HEK293 (cell line): ENCODE results near the gene COQ8B.

Experiments
- CTCF ChIA-PET: fragments of 350-600 bp; formaldehyde crosslinking; extraction: SDS; loops from one replicate; lab custom pipeline; 2021; ENCODE audit warnings: antibody characterized with exemption; lab: Yijun Ruan, JAX
- POLR2A ChIA-PET: fragments of 300-600 bp; formaldehyde crosslinking; extraction: SDS; loops from one replicate; lab custom pipeline; 2020; ENCODE audit warnings: antibody characterized with exemption, inconsistent platforms; lab: Yijun Ruan, JAX
- H3K27ac ChIP-seq: fragments of 200-500 bp; sonication (Bioruptor generic); 2 replicates; pipeline ENCODE4 v1.5.1; 2014; ENCODE audit warnings: low read depth, low read length, control low read depth, inconsistent platforms; ENCODE audit errors: extremely low read depth
- H3K36me3 ChIP-seq, 2 experiments: fragments of 200-500 bp in 1 of 2; sonication (Bioruptor generic) in 1 of 2; 1 replicate in 1 of 2; 2 replicates in 1 of 2; pipeline ENCODE4 v1.5.1; 2014 to 2017; ENCODE audit warnings: inconsistent platforms in 2 of 2, low read length in 2 of 2; ENCODE audit not compliant: control insufficient read depth in 2 of 2, insufficient read depth in 1 of 2
- H3K4me1 ChIP-seq: fragments of 200-500 bp; sonication (Bioruptor generic); 2 replicates; pipeline ENCODE4 v1.5.1; 2014; ENCODE audit warnings: mild to moderate bottlenecking, low read length, inconsistent platforms; ENCODE audit not compliant: control insufficient read depth, insufficient read depth
- H3K4me3 ChIP-seq: 2 replicates; pipeline ENCODE4 v1.5.1; 2011; ENCODE audit warnings: low read depth, mild to moderate bottlenecking, control low read depth, low read length, moderate library complexity
- H3K9me3 ChIP-seq: fragments of 200-500 bp; sonication (Bioruptor generic); 2 replicates; pipeline ENCODE4 v1.5.1; 2014; ENCODE audit warnings: low read depth, low read length, inconsistent platforms; ENCODE audit not compliant: control insufficient read depth, insufficient read depth
- BCL11A ChIP-seq: fragments of 450-650 bp; formaldehyde crosslinking; IDR thresholded peaks from 2 replicates; pipeline ENCODE4 v1.5.1; 2016; ENCODE audit warnings: low read depth, missing biosample characterization, missing genetic modification characterization
- BCL11B ChIP-seq: fragments of 450-650 bp; formaldehyde crosslinking; IDR thresholded peaks from 2 replicates; pipeline ENCODE4 v1.5.1; 2016; ENCODE audit warnings: low read depth, missing biosample characterization, missing genetic modification characterization
- GLIS2 ChIP-seq: fragments of 450-650 bp; formaldehyde crosslinking; IDR thresholded peaks from 2 replicates; pipeline ENCODE4 v1.5.1; 2016; ENCODE audit warnings: missing biosample characterization, missing genetic modification characterization
- OSR2 ChIP-seq: fragments of 450-650 bp; formaldehyde crosslinking; IDR thresholded peaks from 2 replicates; pipeline ENCODE4 v1.5.1; 2016; ENCODE audit warnings: missing biosample characterization, missing genetic modification characterization
- SETDB1 ChIP-seq: IDR thresholded peaks from one replicate; pipeline ENCODE4 v1.6.1; 2017; ENCODE audit warnings: mild to moderate bottlenecking, low read length, moderate library complexity, mixed read lengths; ENCODE audit not compliant: insufficient read length
- ZNF23 ChIP-seq: fragments of 450-650 bp; formaldehyde crosslinking; IDR thresholded peaks from 2 replicates; pipeline ENCODE4 v1.5.1; 2016; ENCODE audit warnings: missing biosample characterization, missing genetic modification characterization, borderline replicate concordance
- ZNF335 ChIP-seq: fragments of 450-650 bp; formaldehyde crosslinking; conservative IDR thresholded peaks from 2 replicates; pipeline ENCODE4 v1.5.1; 2016; ENCODE audit warnings: missing biosample characterization, missing genetic modification characterization
- ZNF433 ChIP-seq: fragments of 450-650 bp; formaldehyde crosslinking; IDR thresholded peaks from 2 replicates; pipeline ENCODE4 v1.5.1; 2016; ENCODE audit warnings: missing biosample characterization, missing genetic modification characterization, low read depth
- ZNF473 ChIP-seq: fragments of 450-650 bp; formaldehyde crosslinking; IDR thresholded peaks from 2 replicates; pipeline ENCODE4 v1.5.1; 2017; ENCODE audit warnings: missing biosample characterization, missing genetic modification characterization
- ZNF501 ChIP-seq: fragments of 450-650 bp; formaldehyde crosslinking; IDR thresholded peaks from 2 replicates; pipeline ENCODE4 v1.5.1; 2016; ENCODE audit warnings: missing biosample characterization, missing genetic modification characterization
- ZNF610 ChIP-seq: fragments of 450-650 bp; formaldehyde crosslinking; IDR thresholded peaks from 2 replicates; pipeline ENCODE4 v1.5.1; 2016; ENCODE audit warnings: missing biosample characterization, missing genetic modification characterization, borderline replicate concordance
- ZSCAN30 ChIP-seq: fragments of 450-650 bp; IDR thresholded peaks from 2 replicates; pipeline ENCODE4 v1.5.1; 2018; ENCODE audit warnings: missing biosample characterization, mild to moderate bottlenecking, missing genetic modification characterization, moderate library complexity
- ZXDB ChIP-seq: fragments of 450-650 bp; formaldehyde crosslinking; IDR thresholded peaks from 2 replicates; pipeline ENCODE4 v1.5.1; 2016; ENCODE audit warnings: missing biosample characterization, missing genetic modification characterization
- TF ChIP-seq, protein P1 (sequence below): sonication (generic); formaldehyde crosslinking; IDR thresholded peaks from 2 replicates; pipeline ENCODE4 v1.8.1; 2022; ENCODE audit warnings: mild to moderate bottlenecking, moderate library complexity, missing genetic modification reagents
- TF ChIP-seq, protein P2 (sequence below): fragments of 450-650 bp; formaldehyde crosslinking; conservative IDR thresholded peaks from 2 replicates; pipeline ENCODE4 v1.5.1; 2016; ENCODE audit warnings: low read depth, missing biosample characterization, missing genetic modification characterization
- TF ChIP-seq, protein P3 (sequence below): fragments of 450-650 bp; formaldehyde crosslinking; IDR thresholded peaks from 2 replicates; pipeline ENCODE4 v1.5.1; 2016; ENCODE audit warnings: missing biosample characterization, missing genetic modification characterization
- TF ChIP-seq, protein P4 (sequence below): fragments of 450-650 bp; formaldehyde crosslinking; IDR thresholded peaks from 2 replicates; pipeline ENCODE4 v1.5.1; 2016; ENCODE audit warnings: missing biosample characterization, missing genetic modification characterization

The COQ8B gene

DNA sequence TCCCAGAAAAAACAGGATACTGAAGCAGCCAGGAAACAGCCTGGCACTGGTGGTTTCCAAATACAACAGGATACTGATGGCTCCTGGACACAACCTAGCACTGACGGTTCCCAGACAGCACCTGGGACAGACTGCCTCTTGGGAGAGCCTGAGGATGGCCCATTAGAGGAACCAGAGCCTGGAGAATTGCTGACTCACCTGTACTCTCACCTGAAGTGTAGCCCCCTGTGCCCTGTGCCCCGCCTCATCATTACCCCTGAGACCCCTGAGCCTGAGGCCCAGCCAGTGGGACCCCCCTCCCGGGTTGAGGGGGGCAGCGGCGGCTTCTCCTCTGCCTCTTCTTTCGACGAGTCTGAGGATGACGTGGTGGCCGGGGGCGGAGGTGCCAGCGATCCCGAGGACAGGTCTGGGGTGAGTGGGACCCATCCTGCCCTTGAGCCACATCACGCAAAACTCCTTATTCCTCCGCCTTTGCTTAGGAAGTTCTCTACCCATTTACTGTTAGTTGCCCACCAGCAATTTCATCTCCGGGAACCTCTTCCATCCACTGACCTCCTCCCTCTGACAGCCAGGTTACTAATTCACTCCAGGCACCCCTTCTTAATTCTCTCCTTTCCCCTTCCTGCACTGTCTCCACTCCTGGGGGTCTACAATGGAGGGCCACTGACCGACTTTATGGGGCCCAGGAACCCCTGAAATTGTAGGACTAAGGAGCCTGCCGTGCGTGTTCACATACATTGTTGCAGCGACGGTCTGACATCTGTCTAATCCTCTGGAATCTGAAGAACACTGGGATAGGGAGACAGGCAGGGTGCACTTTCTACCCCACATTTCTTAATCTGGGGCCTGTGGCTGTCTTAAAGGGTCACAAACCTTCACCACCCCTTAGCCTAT lies 1.4 kb upstream of the COQ8B start (continued):
- TF ChIP-seq, protein P1, sequence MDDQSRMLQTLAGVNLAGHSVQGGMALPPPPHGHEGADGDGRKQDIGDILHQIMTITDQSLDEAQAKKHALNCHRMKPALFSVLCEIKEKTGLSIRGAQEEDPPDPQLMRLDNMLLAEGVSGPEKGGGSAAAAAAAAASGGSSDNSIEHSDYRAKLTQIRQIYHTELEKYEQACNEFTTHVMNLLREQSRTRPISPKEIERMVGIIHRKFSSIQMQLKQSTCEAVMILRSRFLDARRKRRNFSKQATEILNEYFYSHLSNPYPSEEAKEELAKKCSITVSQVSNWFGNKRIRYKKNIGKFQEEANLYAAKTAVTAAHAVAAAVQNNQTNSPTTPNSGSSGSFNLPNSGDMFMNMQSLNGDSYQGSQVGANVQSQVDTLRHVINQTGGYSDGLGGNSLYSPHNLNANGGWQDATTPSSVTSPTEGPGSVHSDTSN (CRISPR knock-in tag) = no peak
- TF ChIP-seq ZNF473 (tag by site-specific recombination) = no peak
- TF ChIP-seq, protein P2, sequence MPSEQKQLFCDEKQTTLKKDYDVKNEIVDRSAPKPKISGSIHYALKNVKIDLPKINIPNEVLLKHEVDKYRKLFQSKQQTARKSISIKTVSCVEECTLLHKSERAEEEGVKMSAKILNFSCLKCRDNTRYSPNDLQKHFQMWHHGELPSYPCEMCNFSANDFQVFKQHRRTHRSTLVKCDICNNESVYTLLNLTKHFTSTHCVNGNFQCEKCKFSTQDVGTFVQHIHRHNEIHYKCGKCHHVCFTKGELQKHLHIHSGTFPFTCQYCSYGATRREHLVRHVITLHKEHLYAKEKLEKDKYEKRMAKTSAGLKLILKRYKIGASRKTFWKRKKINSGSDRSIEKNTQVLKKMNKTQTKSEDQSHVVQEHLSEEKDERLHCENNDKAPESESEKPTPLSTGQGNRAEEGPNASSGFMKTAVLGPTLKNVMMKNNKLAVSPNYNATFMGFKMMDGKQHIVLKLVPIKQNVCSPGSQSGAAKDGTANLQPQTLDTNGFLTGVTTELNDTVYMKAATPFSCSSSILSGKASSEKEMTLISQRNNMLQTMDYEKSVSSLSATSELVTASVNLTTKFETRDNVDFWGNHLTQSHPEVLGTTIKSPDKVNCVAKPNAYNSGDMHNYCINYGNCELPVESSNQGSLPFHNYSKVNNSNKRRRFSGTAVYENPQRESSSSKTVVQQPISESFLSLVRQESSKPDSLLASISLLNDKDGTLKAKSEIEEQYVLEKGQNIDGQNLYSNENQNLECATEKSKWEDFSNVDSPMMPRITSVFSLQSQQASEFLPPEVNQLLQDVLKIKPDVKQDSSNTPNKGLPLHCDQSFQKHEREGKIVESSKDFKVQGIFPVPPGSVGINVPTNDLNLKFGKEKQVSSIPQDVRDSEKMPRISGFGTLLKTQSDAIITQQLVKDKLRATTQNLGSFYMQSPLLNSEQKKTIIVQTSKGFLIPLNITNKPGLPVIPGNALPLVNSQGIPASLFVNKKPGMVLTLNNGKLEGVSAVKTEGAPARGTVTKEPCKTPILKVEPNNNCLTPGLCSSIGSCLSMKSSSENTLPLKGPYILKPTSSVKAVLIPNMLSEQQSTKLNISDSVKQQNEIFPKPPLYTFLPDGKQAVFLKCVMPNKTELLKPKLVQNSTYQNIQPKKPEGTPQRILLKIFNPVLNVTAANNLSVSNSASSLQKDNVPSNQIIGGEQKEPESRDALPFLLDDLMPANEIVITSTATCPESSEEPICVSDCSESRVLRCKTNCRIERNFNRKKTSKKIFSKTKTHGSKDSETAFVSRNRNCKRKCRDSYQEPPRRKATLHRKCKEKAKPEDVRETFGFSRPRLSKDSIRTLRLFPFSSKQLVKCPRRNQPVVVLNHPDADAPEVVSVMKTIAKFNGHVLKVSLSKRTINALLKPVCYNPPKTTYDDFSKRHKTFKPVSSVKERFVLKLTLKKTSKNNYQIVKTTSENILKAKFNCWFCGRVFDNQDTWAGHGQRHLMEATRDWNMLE = no peak
- TF ChIP-seq OSR2 (tag by site-specific recombination) = no peak
- TF ChIP-seq, protein P3, sequence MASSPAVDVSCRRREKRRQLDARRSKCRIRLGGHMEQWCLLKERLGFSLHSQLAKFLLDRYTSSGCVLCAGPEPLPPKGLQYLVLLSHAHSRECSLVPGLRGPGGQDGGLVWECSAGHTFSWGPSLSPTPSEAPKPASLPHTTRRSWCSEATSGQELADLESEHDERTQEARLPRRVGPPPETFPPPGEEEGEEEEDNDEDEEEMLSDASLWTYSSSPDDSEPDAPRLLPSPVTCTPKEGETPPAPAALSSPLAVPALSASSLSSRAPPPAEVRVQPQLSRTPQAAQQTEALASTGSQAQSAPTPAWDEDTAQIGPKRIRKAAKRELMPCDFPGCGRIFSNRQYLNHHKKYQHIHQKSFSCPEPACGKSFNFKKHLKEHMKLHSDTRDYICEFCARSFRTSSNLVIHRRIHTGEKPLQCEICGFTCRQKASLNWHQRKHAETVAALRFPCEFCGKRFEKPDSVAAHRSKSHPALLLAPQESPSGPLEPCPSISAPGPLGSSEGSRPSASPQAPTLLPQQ (tag by site-specific recombination) = peak; percentile 83
- TF ChIP-seq, all 188 proteins: peak for 24

DNA sequence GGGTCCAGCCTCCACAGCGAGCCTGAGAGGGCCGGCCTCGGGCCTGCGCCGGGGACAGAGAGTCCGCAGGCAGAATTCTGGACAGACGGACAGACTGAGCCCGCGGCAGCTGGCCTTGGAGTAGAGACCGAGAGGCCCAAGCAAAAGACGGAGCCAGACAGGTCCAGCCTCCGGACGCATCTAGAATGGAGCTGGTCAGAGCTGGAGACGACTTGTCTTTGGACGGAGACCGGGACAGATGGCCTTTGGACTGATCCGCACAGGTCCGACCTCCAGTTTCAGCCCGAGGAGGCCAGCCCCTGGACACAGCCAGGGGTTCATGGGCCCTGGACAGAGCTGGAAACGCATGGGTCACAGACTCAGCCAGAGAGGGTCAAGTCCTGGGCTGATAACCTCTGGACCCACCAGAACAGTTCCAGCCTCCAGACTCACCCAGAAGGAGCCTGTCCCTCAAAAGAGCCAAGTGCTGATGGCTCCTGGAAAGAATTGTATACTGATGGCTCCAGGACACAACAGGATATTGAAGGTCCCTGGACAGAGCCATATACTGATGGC lies 716 bp upstream of the COQ8B start:
- POLR2A ChIA-PET = interaction anchor here (0.5 to 2.4 kb wide), 27 partner anchors 9 to 1282 kb away, joined by 3 to 49 read pairs (median 6); partner anchors contain the start of genes ACTMAP, HNRNPUL1, NUMBL and RAB4B
- Histone ChIP-seq H3K9me3 (no peaks in the 10 kb centered on the region), H3K4me1 (peaks cover 47% of the 10 kb centered on the region), H3K27ac (peak overlapping the region; percentile 86), H3K4me3 (peak overlapping the region; percentile 60), H3K36me3 (peaks cover 22 to 42% of the 10 kb centered on the region in 2 experiments)
- TF ChIP-seq BCL11A (tag by site-specific recombination) (peak; percentile 87), GLIS2 (tag by site-specific recombination) (no peak), BCL11B (tag by site-specific recombination) (peak; percentile 78; the same call in 1 of the 2 replicates), ZNF23 (tag by site-specific recombination) (no peak), ZSCAN30 (tag by site-specific recombination) (peak; percentile 100; the same call in 1 of the 2 replicates), ZNF501 (tag by site-specific recombination) (peak; percentile 48), ZNF433 (tag by site-specific recombination) (no peak), ZNF610 (no peak), ZNF335 (peak; percentile 98), ZXDB (peak; percentile 61), SETDB1 (peak; percentile 92)
- TF ChIP-seq, protein P4, sequence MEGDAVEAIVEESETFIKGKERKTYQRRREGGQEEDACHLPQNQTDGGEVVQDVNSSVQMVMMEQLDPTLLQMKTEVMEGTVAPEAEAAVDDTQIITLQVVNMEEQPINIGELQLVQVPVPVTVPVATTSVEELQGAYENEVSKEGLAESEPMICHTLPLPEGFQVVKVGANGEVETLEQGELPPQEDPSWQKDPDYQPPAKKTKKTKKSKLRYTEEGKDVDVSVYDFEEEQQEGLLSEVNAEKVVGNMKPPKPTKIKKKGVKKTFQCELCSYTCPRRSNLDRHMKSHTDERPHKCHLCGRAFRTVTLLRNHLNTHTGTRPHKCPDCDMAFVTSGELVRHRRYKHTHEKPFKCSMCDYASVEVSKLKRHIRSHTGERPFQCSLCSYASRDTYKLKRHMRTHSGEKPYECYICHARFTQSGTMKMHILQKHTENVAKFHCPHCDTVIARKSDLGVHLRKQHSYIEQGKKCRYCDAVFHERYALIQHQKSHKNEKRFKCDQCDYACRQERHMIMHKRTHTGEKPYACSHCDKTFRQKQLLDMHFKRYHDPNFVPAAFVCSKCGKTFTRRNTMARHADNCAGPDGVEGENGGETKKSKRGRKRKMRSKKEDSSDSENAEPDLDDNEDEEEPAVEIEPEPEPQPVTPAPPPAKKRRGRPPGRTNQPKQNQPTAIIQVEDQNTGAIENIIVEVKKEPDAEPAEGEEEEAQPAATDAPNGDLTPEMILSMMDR (tag by site-specific recombination) = 0 out of 2 replicates have a peak, but pooled peaks have one; percentile 20
- CTCF ChIA-PET = interaction anchor here (0.5 to 1.4 kb wide), 6 partner anchors 19 to 194 kb away, joined by 3 to 8 read pairs (median 4); partner anchors contain the start of gene EGLN2
